ENCODE results near the gene PTPRM. TPM values are rescaled to one million over a fixed set of nuclear protein-coding genes. Genes with fewer than 3 reads are reported as not detected.

The PTPRM gene
- total RNA-seq, 1 experiment from 2014 or later, result 6.2 TPM

GRCh38 chr18:7937268-7937667 is 370.2 kb downstream of the PTPRM start:
- Mint-ChIP-seq H3K27ac (no peak overlapping the region), H3K4me3 (no peak overlapping the region), H3K4me1 (peaks cover 0 to 2% of the 10 kb centered on the region in 2 experiments; a peak in 1 of 4 replicates), H3K27me3 (ENCODE audit: low read depth) (no peaks in the 10 kb centered on the region), H3K36me3 (ENCODE audit: insufficient read depth in 1 of 3, low read depth in 3 of 3) (no peaks in the 10 kb centered on the region), H3K9me3 (no peaks in the 10 kb centered on the region; a peak in 1 of 5 replicates)
- Histone ChIP-seq H3K79me2 (ENCODE audit: insufficient read depth, low read length) (no peaks in the 10 kb centered on the region), H3K14ac (ENCODE audit: insufficient read depth, low read length) (no peak overlapping the region), H4K8ac (replicated peaks; ENCODE audit: insufficient read length, low read depth, low read length) (no peak overlapping the region), H3K4ac (ENCODE audit: low read depth, low read length) (no peak overlapping the region), H3K4me2 (ENCODE audit: insufficient read depth, insufficient read length, low read length) (no peak overlapping the region), H3K23me2 (ENCODE audit: insufficient read length, low read depth, low read length, poor library complexity, severe bottlenecking) (no peaks in the 10 kb centered on the region), H4K5ac (ENCODE audit: insufficient read length, low read depth, low read length) (no peak overlapping the region), H4K91ac (ENCODE audit: insufficient read length, low read depth, low read length) (no peak overlapping the region), H2BK20ac (ENCODE audit: low read depth, low read length, poor library complexity, severe bottlenecking) (no peak overlapping the region), H3K9me3 (ENCODE audit: control insufficient read depth, low read depth, low read length) (no peaks in the 10 kb centered on the region), H3T11ph (ENCODE audit: low read length) (no peak overlapping the region), H3K27ac (ENCODE audit: insufficient read length, low read depth, low read length) (no peak overlapping the region), H2AK5ac (ENCODE audit: insufficient read length, low read length) (no peak overlapping the region), H2BK15ac (ENCODE audit: low read depth, low read length) (no peak overlapping the region), H3K56ac (ENCODE audit: insufficient read length, low read depth, low read length) (no peak overlapping the region), H2BK12ac (ENCODE audit: insufficient read length, low read depth, low read length) (no peak overlapping the region), H3K27me3 (ENCODE audit: insufficient read depth, low read length) (no peaks in the 10 kb centered on the region; the same call in 1 of the 2 replicates), H2AFZ (ENCODE audit: low read length) (no peak overlapping the region), H2BK5ac (ENCODE audit: insufficient read length, low read length) (no peak overlapping the region), H3K79me1 (ENCODE audit: insufficient read depth, low read depth, low read length, poor library complexity, severe bottlenecking) (no peaks in the 10 kb centered on the region), H2BK120ac (ENCODE audit: low read depth, low read length, poor library complexity, severe bottlenecking) (no peak overlapping the region), H3K9ac (ENCODE audit: extremely low read depth, insufficient read length, low read length) (no peak overlapping the region), H4K20me1 (ENCODE audit: control insufficient read depth, insufficient read depth, insufficient read length) (no peaks in the 10 kb centered on the region), H3K4me1 (ENCODE audit: insufficient read depth, low read length) (no peaks in the 10 kb centered on the region), H3K23ac (ENCODE audit: insufficient read length, low read depth, low read length) (no peak overlapping the region), H3K18ac (ENCODE audit: insufficient read length, low read depth, low read length) (no peak overlapping the region)
- WGBS (ENCODE audit: extremely low coverage, insufficient read length, low lambda C conversion rate), result no CpG with 5 or more reads among the region's 13 CpGs
- TF ChIP-seq CTCF (conservative IDR thresholded peaks at IDR 0.05), result no peak
- DNase-seq, result no peak
